Coronary artery (tissue), 2 donors: ENCODE measurements around the gene UST.

Source experiments
- DNase-seq: peaks from one replicate; pipeline ENCODE4 v3.0.0-alpha.2; 2017; ENCODE audit warnings: low spot score
- H3K27ac ChIP-seq, 2 donors: fragments of 200-600 bp; sonication (generic); one replicate each; pipeline ENCODE4 v1.5.1; 2016 to 2019
- H3K4me3 ChIP-seq: fragments of 200-600 bp; sonication (generic); 2 replicates; pipeline ENCODE4 v1.5.1; 2016; ENCODE audit warnings: mild to moderate bottlenecking, moderate library complexity
- TF ChIP-seq, protein P1 (sequence below): fragments of 200-600 bp; sonication (generic); IDR thresholded peaks from one replicate; pipeline ENCODE4 v1.5.1; 2019; ENCODE audit warnings: antibody characterized with exemption

Gene UST

DNA sequence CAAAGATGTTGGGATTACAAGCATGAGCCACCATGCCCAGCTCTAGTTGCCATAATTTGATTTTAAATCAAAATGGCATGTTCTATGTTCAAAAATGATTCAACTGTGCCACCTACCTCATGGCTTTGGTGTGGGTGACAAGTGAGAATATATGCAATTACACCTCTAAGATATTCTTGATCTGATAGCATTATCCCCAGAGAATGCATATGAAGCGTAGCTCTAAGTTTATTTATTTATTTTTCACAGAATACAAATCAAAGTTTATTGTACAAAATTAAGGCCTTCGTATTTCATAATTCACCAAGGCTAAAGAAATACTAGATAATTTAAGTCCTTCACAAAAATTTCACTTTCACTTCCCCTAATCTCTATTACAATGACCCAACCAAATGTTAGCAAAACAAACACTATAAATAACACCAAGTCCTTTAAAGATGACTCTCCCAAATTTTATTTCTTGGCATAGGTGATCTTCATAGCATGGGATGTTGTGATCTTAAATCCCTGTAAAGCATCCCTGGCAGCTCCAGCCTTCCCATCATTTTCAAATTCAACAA, 364.8 kb downstream of the UST start:
- TF ChIP-seq, protein P1, sequence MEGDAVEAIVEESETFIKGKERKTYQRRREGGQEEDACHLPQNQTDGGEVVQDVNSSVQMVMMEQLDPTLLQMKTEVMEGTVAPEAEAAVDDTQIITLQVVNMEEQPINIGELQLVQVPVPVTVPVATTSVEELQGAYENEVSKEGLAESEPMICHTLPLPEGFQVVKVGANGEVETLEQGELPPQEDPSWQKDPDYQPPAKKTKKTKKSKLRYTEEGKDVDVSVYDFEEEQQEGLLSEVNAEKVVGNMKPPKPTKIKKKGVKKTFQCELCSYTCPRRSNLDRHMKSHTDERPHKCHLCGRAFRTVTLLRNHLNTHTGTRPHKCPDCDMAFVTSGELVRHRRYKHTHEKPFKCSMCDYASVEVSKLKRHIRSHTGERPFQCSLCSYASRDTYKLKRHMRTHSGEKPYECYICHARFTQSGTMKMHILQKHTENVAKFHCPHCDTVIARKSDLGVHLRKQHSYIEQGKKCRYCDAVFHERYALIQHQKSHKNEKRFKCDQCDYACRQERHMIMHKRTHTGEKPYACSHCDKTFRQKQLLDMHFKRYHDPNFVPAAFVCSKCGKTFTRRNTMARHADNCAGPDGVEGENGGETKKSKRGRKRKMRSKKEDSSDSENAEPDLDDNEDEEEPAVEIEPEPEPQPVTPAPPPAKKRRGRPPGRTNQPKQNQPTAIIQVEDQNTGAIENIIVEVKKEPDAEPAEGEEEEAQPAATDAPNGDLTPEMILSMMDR = no peak
- no peak overlapping the region for H3K4me3 ChIP-seq
- H3K27ac ChIP-seq = no peak overlapping the region
- DNase-seq = no peak

DNA sequence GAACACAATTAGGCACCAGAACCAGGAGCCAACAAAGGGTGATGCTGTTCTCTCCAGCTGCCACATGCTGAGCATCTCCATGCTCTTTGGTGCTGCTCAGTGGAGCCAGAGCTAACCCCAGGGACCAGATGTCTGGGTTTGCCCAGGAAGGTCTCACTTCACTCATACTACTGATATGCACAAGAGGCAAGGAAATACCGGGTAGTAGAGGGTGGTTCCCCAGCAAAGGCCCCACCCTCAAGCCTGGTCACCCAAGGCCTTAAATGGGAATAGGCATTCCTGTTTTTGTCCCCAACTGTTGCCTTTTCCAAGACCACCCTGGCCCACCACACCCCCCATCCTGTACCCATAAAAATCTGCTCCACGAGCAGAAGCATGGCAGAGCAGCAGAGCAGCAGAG, 366.1 kb downstream of the UST start:
- DNase-seq = no peak

DNA sequence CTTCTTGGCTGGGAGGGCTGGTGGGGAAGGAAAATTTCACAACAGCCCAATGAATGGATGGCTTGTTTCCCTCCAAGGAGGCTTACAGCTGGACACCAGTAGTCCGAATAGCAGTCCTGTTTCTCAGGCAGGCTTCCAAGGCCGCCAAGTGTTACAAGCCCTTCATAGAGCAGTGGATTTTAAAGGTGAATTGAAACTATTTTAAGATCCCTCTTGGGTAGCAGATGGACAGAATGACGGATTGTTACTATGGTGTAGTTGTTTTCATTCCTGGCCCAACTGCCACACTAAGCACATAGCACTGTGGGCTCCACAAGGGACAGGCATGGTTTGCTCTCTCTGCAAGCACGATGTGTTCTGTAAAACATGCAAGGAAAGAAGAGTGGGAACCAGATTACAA, 367.3 kb downstream of the UST start:
- TF ChIP-seq, protein P1 = no peak
- DNase-seq = no peak
- Histone ChIP-seq H3K27ac (no peak overlapping the region), H3K4me3 (no peak overlapping the region)

More for the DNA sequence above, 366.1 kb downstream of the UST start:
- Histone ChIP-seq H3K27ac (no peak overlapping the region), H3K4me3 (no peak overlapping the region)
- TF ChIP-seq, protein P1 = no peak

DNA sequence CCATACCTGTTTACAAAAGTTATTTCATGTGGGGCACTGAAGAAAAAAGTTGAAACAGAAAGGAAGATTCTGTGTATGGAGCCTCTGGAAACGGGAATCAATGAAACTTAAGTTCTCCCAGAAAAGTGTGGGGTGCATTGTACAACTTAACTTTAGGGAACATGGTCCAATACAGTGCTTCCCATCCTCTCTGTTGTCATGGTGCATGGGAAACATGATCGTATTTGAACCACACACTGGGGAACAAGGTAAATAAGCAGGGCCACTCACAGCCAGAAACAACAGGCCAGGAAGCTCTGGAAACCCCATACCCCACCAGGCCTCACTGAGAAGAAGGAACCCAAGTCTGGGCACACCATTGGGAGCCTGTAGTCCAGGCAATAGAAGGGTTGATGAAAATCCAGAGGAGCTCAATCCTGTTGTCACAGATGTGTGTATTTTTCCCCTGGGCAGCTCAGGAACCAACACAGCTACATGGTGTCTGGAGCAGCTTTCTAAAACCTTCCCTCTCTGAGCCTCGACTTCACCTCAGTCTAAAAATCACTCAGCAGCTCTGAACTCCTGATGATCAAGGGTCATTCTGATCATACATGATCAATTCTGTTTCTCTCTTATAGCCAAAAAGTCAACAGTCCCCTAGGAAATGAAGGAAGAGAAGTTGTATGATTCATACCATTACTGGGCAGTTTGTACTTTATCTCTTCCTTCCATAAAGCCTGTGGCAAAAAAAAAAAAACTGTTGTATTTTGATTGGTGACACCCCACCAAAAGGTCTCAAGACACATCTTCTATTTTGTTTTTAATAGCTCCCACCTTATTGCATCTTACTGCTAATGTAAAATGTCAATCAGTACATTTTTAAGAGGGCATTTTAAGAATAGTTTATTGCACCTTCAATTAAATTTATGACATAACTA, 372.2 kb downstream of the UST start:
- no peak overlapping the region for H3K27ac ChIP-seq
- DNase-seq = no peak
- TF ChIP-seq, protein P1 = no peak

DNA sequence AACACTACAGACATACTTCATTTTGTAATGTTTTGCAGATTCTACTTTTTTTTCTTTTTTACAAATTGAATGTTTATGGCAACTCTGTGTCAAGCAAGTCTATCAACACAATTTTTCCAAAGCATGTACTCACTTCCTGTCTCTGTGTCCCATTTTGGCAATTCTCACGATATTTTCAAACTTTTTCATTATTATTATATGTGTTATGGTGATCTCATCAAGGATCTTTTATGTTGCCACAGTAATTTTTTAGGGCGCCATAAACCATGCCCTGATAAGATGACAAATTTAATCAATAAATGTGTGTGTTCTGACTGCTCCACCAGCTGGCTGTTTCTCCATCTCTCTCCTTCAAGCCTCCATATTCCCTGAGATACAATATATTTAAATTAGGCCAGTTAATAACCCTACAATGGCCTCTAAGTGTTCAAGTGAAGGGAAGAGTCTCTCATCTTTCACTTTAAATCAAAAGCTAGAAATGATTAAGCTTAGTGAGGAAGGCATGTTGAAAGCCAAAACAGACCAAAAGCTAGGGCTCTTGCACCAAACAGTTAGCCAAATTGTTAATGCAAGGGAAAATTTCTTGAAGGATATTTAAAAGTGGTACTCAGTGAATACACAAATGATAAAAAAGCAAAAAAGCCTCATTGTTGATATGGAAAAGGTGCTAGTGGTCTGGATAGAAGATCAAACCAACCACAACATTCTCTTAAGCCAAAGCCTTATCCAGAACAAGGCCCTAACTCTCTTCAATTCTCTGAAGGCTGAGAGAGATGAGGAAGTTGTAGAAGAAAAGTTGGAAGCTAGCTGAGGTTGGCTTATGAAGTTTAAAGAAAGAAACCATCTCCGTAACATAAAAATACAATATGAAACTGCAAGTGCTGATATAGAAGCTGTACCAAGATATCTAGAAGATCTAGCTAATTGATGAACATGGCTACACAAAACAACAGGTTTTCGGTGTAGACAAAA, 376.3 kb downstream of the UST start:
- TF ChIP-seq, protein P1 = no peak
- no peak for DNase-seq
- Histone ChIP-seq H3K4me3 (no peak overlapping the region), H3K27ac (no peak overlapping the region)

More for the DNA sequence above, 372.2 kb downstream of the UST start:
- no peak overlapping the region for H3K4me3 ChIP-seq

DNA sequence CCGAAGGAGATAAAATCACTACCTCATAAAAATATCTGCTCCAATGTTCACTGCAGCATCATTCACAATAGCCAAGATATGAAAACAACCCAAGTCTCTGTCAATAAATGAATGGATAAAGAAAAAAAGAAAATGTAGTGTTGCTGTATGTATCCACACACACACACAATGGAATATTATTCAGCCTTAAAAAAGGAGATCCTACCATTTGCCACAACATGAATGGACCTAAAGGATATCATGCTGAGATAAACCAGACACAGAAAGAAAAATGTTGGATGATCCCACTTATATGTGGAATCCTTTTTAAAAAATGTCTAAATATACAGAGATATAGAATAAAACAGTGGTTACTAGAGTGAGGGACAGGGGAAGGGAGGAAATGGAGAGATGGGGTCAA, 378.5 kb downstream of the UST start:
- Histone ChIP-seq H3K4me3 (no peak overlapping the region), H3K27ac (no peak overlapping the region)
- DNase-seq = no peak
- TF ChIP-seq, protein P1 = no peak
